ENCODE results near the gene CCDC78.

Gene CCDC78

GRCh38 chr16:719815-720446 is 6.3 kb downstream of the CCDC78 start:
- Histone ChIP-seq H3K36me3 (ENCODE audit: insufficient read depth) (no peaks in the 10 kb centered on the region), H4K20me1 (ENCODE audit: insufficient read depth) (no peaks in the 10 kb centered on the region), H3K27ac (peak overlapping the region; percentile 82), H3K27me3 (ENCODE audit: insufficient read depth, low read depth) (peaks cover 11% of the 10 kb centered on the region), H3K4me1 (ENCODE audit: low read depth, poor library complexity, severe bottlenecking) (peaks cover 46% of the 10 kb centered on the region), H3K4me2 (peak overlapping the region; percentile 81), H2AFZ (ENCODE audit: low read depth) (peak overlapping the region; percentile 58; the same call in 1 of the 2 replicates), H3K79me2 (ENCODE audit: insufficient read depth, low read depth) (no peaks in the 10 kb centered on the region), H3K4me3 (IDR thresholded peaks at IDR 0.05; ENCODE audit: insufficient read depth, low read depth, low read length) (no peak overlapping the region), H3K9ac (peak overlapping the region; percentile 81; the same call in 1 of the 2 replicates)
- no peak for TF ChIP-seq CTCF (conservative IDR thresholded peaks at IDR 0.05; ENCODE audit: low read depth, low read length)

- Histone ChIP-seq H3K4me2 (peak overlapping the region; percentile 81; the same call in 1 of the 2 replicates), H3K27ac (no peak overlapping the region), H3K27me3 (ENCODE audit: insufficient read depth, low read depth) (peaks cover 19% of the 10 kb centered on the region), H3K4me1 (ENCODE audit: low read depth, poor library complexity, severe bottlenecking) (peaks cover 42% of the 10 kb centered on the region), H3K9ac (no peak overlapping the region), H3K79me2 (ENCODE audit: insufficient read depth, low read depth) (no peaks in the 10 kb centered on the region), H3K4me3 (IDR thresholded peaks at IDR 0.05; ENCODE audit: insufficient read depth, low read depth, low read length) (no peak overlapping the region), H4K20me1 (ENCODE audit: insufficient read depth) (no peaks in the 10 kb centered on the region), H2AFZ (ENCODE audit: low read depth) (no peak overlapping the region), H3K36me3 (ENCODE audit: insufficient read depth) (no peaks in the 10 kb centered on the region)
- no peak for TF ChIP-seq CTCF (conservative IDR thresholded peaks at IDR 0.05; ENCODE audit: low read depth, low read length)
Measured at GRCh38 chr16:718922-719321, 7.3 kb downstream of the CCDC78 start.

GRCh38 chr16:718389-718788 is 7.9 kb downstream of the CCDC78 start:
- no peak for TF ChIP-seq CTCF (conservative IDR thresholded peaks at IDR 0.05; ENCODE audit: low read depth, low read length)
- Histone ChIP-seq H3K79me2 (ENCODE audit: insufficient read depth, low read depth) (no peaks in the 10 kb centered on the region), H3K27ac (no peak overlapping the region), H3K36me3 (ENCODE audit: insufficient read depth) (no peaks in the 10 kb centered on the region), H3K27me3 (ENCODE audit: insufficient read depth, low read depth) (peaks cover 24% of the 10 kb centered on the region), H4K20me1 (ENCODE audit: insufficient read depth) (no peaks in the 10 kb centered on the region), H3K9ac (no peak overlapping the region), H2AFZ (ENCODE audit: low read depth) (no peak overlapping the region), H3K4me3 (IDR thresholded peaks at IDR 0.05; ENCODE audit: insufficient read depth, low read depth, low read length) (no peak overlapping the region), H3K4me1 (ENCODE audit: low read depth, poor library complexity, severe bottlenecking) (peaks cover 37% of the 10 kb centered on the region), H3K4me2 (no peak overlapping the region)

GRCh38 chr16:717450-718245 is 8.6 kb downstream of the CCDC78 start:
- H3K4me2 ChIP-seq: no peak overlapping the region

More at GRCh38 chr16:717450-718245, 8.6 kb downstream of the CCDC78 start:
- H3K27ac ChIP-seq: no peak overlapping the region
- H3K27me3 ChIP-seq (ENCODE audit: insufficient read depth, low read depth): peaks cover 32% of the 10 kb centered on the region
- no peaks in the 10 kb centered on the region for H3K79me2 ChIP-seq (ENCODE audit: insufficient read depth, low read depth)
- no peak overlapping the region for H2AFZ ChIP-seq (ENCODE audit: low read depth)
- TF ChIP-seq CTCF (conservative IDR thresholded peaks at IDR 0.05; ENCODE audit: low read depth, low read length): no peak
- H3K4me1 ChIP-seq (ENCODE audit: low read depth, poor library complexity, severe bottlenecking): peaks cover 32% of the 10 kb centered on the region
- H3K9ac ChIP-seq: no peak overlapping the region
- no peaks in the 10 kb centered on the region for H4K20me1 ChIP-seq (ENCODE audit: insufficient read depth)
- no peak overlapping the region for H3K4me3 ChIP-seq (IDR thresholded peaks at IDR 0.05; ENCODE audit: insufficient read depth, low read depth, low read length)
- no peaks in the 10 kb centered on the region for H3K36me3 ChIP-seq (ENCODE audit: insufficient read depth)
